Glutamatergic neuron (in vitro differentiated cells): ENCODE results near the gene MYBPH. TPM values are rescaled to one million over a fixed set of nuclear protein-coding genes. Genes with fewer than 3 reads are reported as not detected.

Source experiments
- DNase-seq: peaks from one replicate; pipeline ENCODE4 v3.0.0; 2022
- H3K27ac Mint-ChIP-seq: one replicate; pipeline ENCODE4 v1.8.0; 2020; ENCODE audit warnings: mild to moderate bottlenecking, mixed read lengths, inconsistent platforms; ENCODE audit not compliant: unreplicated experiment
- H3K27me3 Mint-ChIP-seq: one replicate; pipeline ENCODE4 v1.8.0; 2020; ENCODE audit warnings: mild to moderate bottlenecking, moderate library complexity, mixed read lengths, inconsistent platforms; ENCODE audit not compliant: unreplicated experiment
- H3K36me3 Mint-ChIP-seq: one replicate; pipeline ENCODE4 v1.8.0; 2020; ENCODE audit warnings: mild to moderate bottlenecking, mixed read lengths, inconsistent platforms; ENCODE audit not compliant: unreplicated experiment
- H3K4me1 Mint-ChIP-seq: one replicate; pipeline ENCODE4 v1.8.0; 2020; ENCODE audit warnings: mild to moderate bottlenecking, low read depth, mixed read lengths, inconsistent platforms; ENCODE audit not compliant: unreplicated experiment
- H3K4me3 Mint-ChIP-seq: one replicate; pipeline ENCODE4 v1.8.0; 2020; ENCODE audit warnings: mild to moderate bottlenecking, mixed read lengths, inconsistent platforms; ENCODE audit not compliant: unreplicated experiment
- H3K9me3 Mint-ChIP-seq: one replicate; pipeline ENCODE4 v1.8.0; 2020; ENCODE audit warnings: mild to moderate bottlenecking, moderate library complexity, mixed read lengths, inconsistent platforms; ENCODE audit not compliant: unreplicated experiment
- total RNA-seq: library from RNA; stranded (reverse); fragmentation: NEBNext Ultra II Directional; extraction: Animal tissue kit (Norgen Biotek cat#: 25700); gene quantifications from one replicate; pipeline ENCODE4 v1.2.1, GENCODE V29; 2021; ENCODE audit not compliant: unreplicated experiment
- TF ChIP-seq, protein P1 (sequence below): fragments of 200-600 bp; sonication (generic); IDR thresholded peaks from one replicate; pipeline ENCODE4 v1.5.0; 2021; ENCODE audit not compliant: partially characterized antibody, unreplicated experiment

Gene MYBPH
- total RNA-seq, 1 donor from 2014 or later = not detected

DNA sequence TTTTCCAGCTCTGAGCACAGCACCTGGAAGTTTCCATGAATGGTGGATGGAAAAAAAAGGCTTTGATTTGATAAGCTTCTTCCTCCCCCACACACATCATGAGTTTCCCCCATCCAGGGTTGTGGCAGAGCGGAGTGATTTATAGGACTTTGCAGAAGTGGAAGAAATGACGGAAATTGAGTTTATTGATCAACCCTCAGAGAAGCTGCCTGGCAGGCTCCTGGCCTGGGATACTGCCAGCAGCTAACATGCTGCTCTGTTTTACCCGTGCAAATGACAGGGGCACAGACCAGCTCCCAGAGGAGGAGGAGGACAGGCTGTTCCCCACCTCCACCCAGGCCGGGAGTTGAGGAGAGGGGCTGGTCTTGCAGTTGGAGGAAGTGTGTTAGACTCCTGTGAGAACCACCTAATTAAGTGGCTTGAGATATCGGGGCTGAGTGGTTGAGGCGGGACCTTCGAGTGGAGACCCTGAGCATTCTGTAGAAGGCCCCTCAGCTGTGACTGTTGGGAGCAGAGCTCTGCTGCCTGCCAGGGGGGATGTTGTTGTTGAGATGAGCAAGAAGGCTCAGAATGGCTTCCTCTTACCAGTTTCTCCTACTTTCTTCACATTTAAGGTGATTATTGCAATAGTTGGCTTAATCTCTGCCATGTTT, 26.3 kb downstream of the MYBPH start:
- TF ChIP-seq, protein P1, sequence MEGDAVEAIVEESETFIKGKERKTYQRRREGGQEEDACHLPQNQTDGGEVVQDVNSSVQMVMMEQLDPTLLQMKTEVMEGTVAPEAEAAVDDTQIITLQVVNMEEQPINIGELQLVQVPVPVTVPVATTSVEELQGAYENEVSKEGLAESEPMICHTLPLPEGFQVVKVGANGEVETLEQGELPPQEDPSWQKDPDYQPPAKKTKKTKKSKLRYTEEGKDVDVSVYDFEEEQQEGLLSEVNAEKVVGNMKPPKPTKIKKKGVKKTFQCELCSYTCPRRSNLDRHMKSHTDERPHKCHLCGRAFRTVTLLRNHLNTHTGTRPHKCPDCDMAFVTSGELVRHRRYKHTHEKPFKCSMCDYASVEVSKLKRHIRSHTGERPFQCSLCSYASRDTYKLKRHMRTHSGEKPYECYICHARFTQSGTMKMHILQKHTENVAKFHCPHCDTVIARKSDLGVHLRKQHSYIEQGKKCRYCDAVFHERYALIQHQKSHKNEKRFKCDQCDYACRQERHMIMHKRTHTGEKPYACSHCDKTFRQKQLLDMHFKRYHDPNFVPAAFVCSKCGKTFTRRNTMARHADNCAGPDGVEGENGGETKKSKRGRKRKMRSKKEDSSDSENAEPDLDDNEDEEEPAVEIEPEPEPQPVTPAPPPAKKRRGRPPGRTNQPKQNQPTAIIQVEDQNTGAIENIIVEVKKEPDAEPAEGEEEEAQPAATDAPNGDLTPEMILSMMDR = no peak
- H3K36me3 Mint-ChIP-seq = no peaks in the 10 kb centered on the region
- H3K27ac Mint-ChIP-seq = no peak overlapping the region
- peaks cover 2% of the 10 kb centered on the region for H3K9me3 Mint-ChIP-seq
- peaks cover 37% of the 10 kb centered on the region for H3K4me1 Mint-ChIP-seq
- DNase-seq = no peak
- peaks cover 8% of the 10 kb centered on the region for H3K27me3 Mint-ChIP-seq
- peak overlapping the region; percentile 19 for H3K4me3 Mint-ChIP-seq

GRCh38 chr1:203148579-203148978, 27.0 kb downstream of the MYBPH start:
- Mint-ChIP-seq H3K4me3 (no peak overlapping the region), H3K4me1 (peaks cover 37% of the 10 kb centered on the region), H3K27me3 (peaks cover 13% of the 10 kb centered on the region), H3K27ac (no peak overlapping the region), H3K9me3 (peaks cover 2% of the 10 kb centered on the region), H3K36me3 (no peaks in the 10 kb centered on the region)
- TF ChIP-seq, protein P1 = no peak
- DNase-seq = no peak

GRCh38 chr1:203148127-203148526, 27.5 kb downstream of the MYBPH start:
- no peaks in the 10 kb centered on the region for H3K36me3 Mint-ChIP-seq
- peaks cover 15% of the 10 kb centered on the region for H3K27me3 Mint-ChIP-seq
- peaks cover 2% of the 10 kb centered on the region for H3K9me3 Mint-ChIP-seq
- no peak overlapping the region for H3K27ac Mint-ChIP-seq
- no peak overlapping the region for H3K4me3 Mint-ChIP-seq
- TF ChIP-seq, protein P1 = peak; percentile 70
- H3K4me1 Mint-ChIP-seq = peaks cover 34% of the 10 kb centered on the region
- no peak for DNase-seq

DNA sequence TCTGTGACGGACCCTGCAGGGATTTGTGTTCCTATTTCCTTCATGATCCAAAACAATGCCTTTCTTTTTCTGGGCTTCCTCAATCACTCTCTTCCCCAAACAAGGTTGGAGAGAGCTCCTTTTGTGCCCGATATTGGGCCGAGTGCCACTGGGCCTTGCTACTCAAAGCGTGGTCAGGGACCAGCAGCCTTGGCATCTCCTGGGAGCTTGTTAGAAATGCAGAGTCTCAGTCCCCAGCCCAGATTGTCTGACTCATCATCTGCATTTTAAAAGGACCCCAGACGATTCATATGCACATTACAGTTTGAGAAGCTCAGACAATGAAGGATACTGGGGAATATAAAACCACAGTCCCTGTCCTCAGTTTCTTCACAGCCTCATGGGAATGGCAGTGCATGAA, 28.2 kb downstream of the MYBPH start:
- Mint-ChIP-seq H3K27me3 (peaks cover 15% of the 10 kb centered on the region), H3K27ac (peak overlapping the region; percentile 6), H3K4me1 (peaks cover 31% of the 10 kb centered on the region), H3K36me3 (peaks cover 5% of the 10 kb centered on the region), H3K4me3 (peak overlapping the region; percentile 2), H3K9me3 (peaks cover 2% of the 10 kb centered on the region)
- TF ChIP-seq, protein P1 = no peak
- no peak for DNase-seq

DNA sequence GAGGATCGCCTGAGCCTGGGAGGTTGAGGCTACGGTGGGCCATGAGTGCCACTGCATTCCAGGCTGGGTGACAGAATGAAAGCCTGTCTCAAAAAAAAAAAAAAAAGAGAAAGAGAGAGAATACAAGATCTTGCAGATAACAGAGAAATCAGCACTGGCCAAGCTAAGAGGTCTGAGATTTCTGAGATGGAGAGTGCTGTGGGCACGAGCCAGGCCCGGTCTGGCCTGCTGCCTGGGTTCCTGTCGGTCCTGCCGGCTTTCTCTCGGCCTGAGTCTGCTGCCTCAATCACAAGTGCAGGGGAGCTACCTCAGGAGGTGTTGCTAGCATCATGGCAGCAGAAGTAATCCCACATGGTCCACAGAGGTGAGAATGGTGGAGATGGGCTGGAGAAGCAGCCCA, 29.1 kb downstream of the MYBPH start:
- DNase-seq = no peak
- no peak overlapping the region for H3K4me3 Mint-ChIP-seq
- TF ChIP-seq, protein P1 = no peak
- H3K27me3 Mint-ChIP-seq = peaks cover 15% of the 10 kb centered on the region
- H3K4me1 Mint-ChIP-seq = peaks cover 26% of the 10 kb centered on the region
- H3K27ac Mint-ChIP-seq = no peak overlapping the region
- peaks cover 2% of the 10 kb centered on the region for H3K9me3 Mint-ChIP-seq
- H3K36me3 Mint-ChIP-seq = peaks cover 10% of the 10 kb centered on the region
